HCT116 (cell line): ENCODE measurements around the gene RIT2. TPM values are rescaled to one million over a fixed set of nuclear protein-coding genes. Genes with fewer than 3 reads are reported as not detected.

Experiments
- ATAC-seq: fragments of 200-7000 bp; cut with Tn5 transposase; 2 replicates; pipeline ENCODE4 v1.9.1; 2020; ENCODE audit warnings: mild to moderate bottlenecking, moderate library complexity
- Bru-seq: library from RNA; stranded (reverse); fragments of 400-500 nt; gene quantifications from one replicate; lab custom pipeline; 2021; lab: Mats Ljungman, UMichigan
- BruChase-seq, 2 experiments: library from RNA; stranded (reverse); fragments of 400-500 nt; gene quantifications; one replicate each; lab custom pipeline; 2021; lab: Mats Ljungman, UMichigan
- BruUV-seq: library from RNA; stranded (reverse); fragments of 400-500 nt; replicated peaks from 2 replicates; lab custom pipeline; 2021; lab: Mats Ljungman, UMichigan
- CTCF ChIA-PET: fragments of 300-600 bp; sonication (Branson Sonifier 250); formaldehyde crosslinking; loops from one replicate; lab custom pipeline; 2021; ENCODE audit warnings: antibody characterized with exemption; lab: Charles Lee
- POLR2A ChIA-PET: fragments of 300-600, 350-600 bp; sonication (Branson Sonifier 250); formaldehyde crosslinking; loops from one replicate; lab custom pipeline; 2021; ENCODE audit warnings: antibody characterized with exemption; lab: Charles Lee
- RAD21 ChIA-PET, 2 experiments: fragments of 300-600 bp; sonication (Branson Sonifier 250); formaldehyde crosslinking; loops; one replicate each; lab custom pipeline; 2023; ENCODE audit warnings: low total read pairs in 2 of 2; ENCODE audit not compliant: uncharacterized antibody in 2 of 2, unreplicated experiment in 2 of 2, low non-redundant PET in 1 of 2; lab: Charles Lee
- DNase-seq: peaks from one replicate; pipeline ENCODE4 v3.0.0-alpha.2; 2010; ENCODE audit warnings: low read depth, low spot score
- H2AFZ ChIP-seq: fragments of 200-600 bp; shearing (Covaris generic), sonication (generic); 2 replicates; pipeline ENCODE4 v1.6.1; 2017; ENCODE audit warnings: low read depth, mixed run types, mixed read lengths, antibody characterized with exemption, low read length; ENCODE audit not compliant: poor library complexity, severe bottlenecking
- H3K27ac ChIP-seq: 2 replicates; pipeline ENCODE4 v1.5.1; 2012; ENCODE audit warnings: low read depth, low read length
- H3K27me3 ChIP-seq: fragments of 200-600 bp; sonication (generic); 2 replicates; pipeline ENCODE4 v1.6.1; 2016; ENCODE audit warnings: mixed run types, low read length, mixed read lengths; ENCODE audit not compliant: insufficient read depth
- H3K36me3 ChIP-seq, 2 experiments: fragments of 200-500 bp in 1 of 2; fragments of 200-600 bp in 1 of 2; sonication (Bioruptor generic) in 1 of 2; sonication (generic) in 1 of 2; 2 replicates each; pipeline versions ENCODE4 v1.5.1 to v1.6.1; 2014 to 2016; ENCODE audit warnings: low read length in 2 of 2, inconsistent platforms in 1 of 2, mixed read lengths in 1 of 2, mixed run types in 1 of 2; ENCODE audit not compliant: insufficient read depth in 2 of 2, control insufficient read depth in 1 of 2
- H3K4me1 ChIP-seq, 2 experiments: fragments of 200-600 bp in 1 of 2; sonication (generic) in 1 of 2; 2 replicates each; pipeline versions ENCODE4 v1.5.1 to v1.6.1; 2012 to 2017; ENCODE audit warnings: low read length in 2 of 2, inconsistent platforms in 1 of 2, mild to moderate bottlenecking in 1 of 2, mixed read lengths in 1 of 2, mixed run types in 1 of 2, moderate library complexity in 1 of 2; ENCODE audit not compliant: insufficient read depth in 2 of 2, control insufficient read depth in 1 of 2
- H3K4me2 ChIP-seq: fragments of 200-600 bp; sonication (generic); 2 replicates; pipeline ENCODE4 v1.6.1; 2017; ENCODE audit warnings: mixed run types, low read length, mixed read lengths
- H3K4me3 ChIP-seq, 2 experiments: fragments of 200-600 bp in 1 of 2; sonication (generic) in 1 of 2; replicated peaks in 1 of 2; 2 replicates each; pipeline ENCODE4 v1.5.1; 2011 to 2016; ENCODE audit warnings: low read length in 2 of 2, control low read depth in 1 of 2, low read depth in 1 of 2, mild to moderate bottlenecking in 1 of 2, mixed read lengths in 1 of 2, mixed run types in 1 of 2
- H3K79me2 ChIP-seq: fragments of 200-600 bp; sonication (generic); 2 replicates; pipeline ENCODE4 v1.6.1; 2017; ENCODE audit warnings: mild to moderate bottlenecking, mixed run types, low read length, moderate library complexity, mixed read lengths; ENCODE audit not compliant: insufficient read depth
- H3K9ac ChIP-seq: fragments of 200-600 bp; sonication (generic); 2 replicates; pipeline ENCODE4 v1.6.1; 2016; ENCODE audit warnings: low read length, mixed read lengths
- H3K9me2 ChIP-seq: fragments of 200-600 bp; sonication (generic), shearing (Covaris generic); 2 replicates; pipeline ENCODE4 v1.6.1; 2017; ENCODE audit warnings: mixed run types, mild to moderate bottlenecking, moderate library complexity; ENCODE audit not compliant: insufficient read depth
- H3K9me3 ChIP-seq, 2 experiments: fragments of 200-500 bp in 1 of 2; fragments of 200-600 bp in 1 of 2; sonication (Bioruptor generic) in 1 of 2; sonication (generic) in 1 of 2; 2 replicates each; pipeline ENCODE4 v1.6.1; 2014 to 2017; ENCODE audit warnings: low read length in 2 of 2, mixed read lengths in 2 of 2, inconsistent platforms in 1 of 2, low read depth in 1 of 2, mild to moderate bottlenecking in 1 of 2, mixed run types in 1 of 2, moderate library complexity in 1 of 2; ENCODE audit not compliant: control insufficient read depth in 1 of 2, insufficient read depth in 1 of 2
- H4K20me1 ChIP-seq: fragments of 200-600 bp; sonication (generic), shearing (Covaris generic); 2 replicates; pipeline ENCODE4 v1.6.1; 2017; ENCODE audit warnings: mixed run types, mild to moderate bottlenecking, moderate library complexity; ENCODE audit not compliant: insufficient read depth
- EGR1 ChIP-seq: IDR thresholded peaks from 2 replicates; pipeline ENCODE4 v1.6.1; 2012; ENCODE audit warnings: low read depth
- EZH2 ChIP-seq: fragments of 200-600 bp; sonication (generic); IDR thresholded peaks from 2 replicates; pipeline ENCODE4 v1.6.1; 2017; ENCODE audit warnings: antibody characterized with exemption, mixed run types
- EZH2phosphoT487 ChIP-seq: fragments of 200-600 bp; IDR thresholded peaks from 2 replicates; pipeline ENCODE4 v1.6.1; 2018; ENCODE audit warnings: antibody characterized with exemption, borderline replicate concordance
- FOSL1 ChIP-seq: IDR thresholded peaks from 2 replicates; pipeline ENCODE4 v1.6.1; 2012; ENCODE audit warnings: low read depth
- RAD21 ChIP-seq: IDR thresholded peaks from 2 replicates; pipeline ENCODE4 v1.6.1; 2012; ENCODE audit warnings: low read depth, mild to moderate bottlenecking
- SIN3A ChIP-seq: IDR thresholded peaks from 2 replicates; pipeline ENCODE4 v1.6.1; 2012; ENCODE audit warnings: low read depth
- SP1 ChIP-seq: IDR thresholded peaks from 2 replicates; pipeline ENCODE4 v1.6.1; 2012; ENCODE audit warnings: low read depth
- SRF ChIP-seq: IDR thresholded peaks from 2 replicates; pipeline ENCODE4 v1.6.1; 2012; ENCODE audit warnings: low read depth
- TCF7L2 ChIP-seq: IDR thresholded peaks from 2 replicates; pipeline ENCODE4 v1.7.0; 2011; ENCODE audit warnings: borderline replicate concordance, inconsistent platforms; ENCODE audit not compliant: insufficient read depth, insufficient read length; ENCODE audit errors: extremely low read depth
- YY1 ChIP-seq: IDR thresholded peaks from 2 replicates; pipeline ENCODE4 v1.6.1; 2011; ENCODE audit warnings: low read length, low read depth, moderate library complexity, mild to moderate bottlenecking; ENCODE audit not compliant: insufficient replicate concordance; ENCODE audit errors: extremely low read depth
- ZFX ChIP-seq: fragments of 450-650 bp; IDR thresholded peaks from 2 replicates; pipeline ENCODE4 v1.6.1; 2017
- ZNF274 ChIP-seq: fragments of 200-500 bp; sonication (Bioruptor generic); IDR thresholded peaks from 2 replicates; pipeline ENCODE4 v1.6.1; 2014; ENCODE audit warnings: mild to moderate bottlenecking, low read depth, low read length, inconsistent platforms
- intact Hi-C: fragments of 100-400 bp; cut with micrococcal nuclease; formaldehyde crosslinking; loops from 2 replicates; pipeline ENCODE4 v1.10.0; 2022
- long read RNA-seq: library from polyadenylated mRNA; unstranded; transcript quantifications from one replicate; pipeline ENCODE4 v2.0.0, GENCODE V29; 2021; ENCODE audit not compliant: unreplicated experiment
- polyA plus RNA-seq: library from polyadenylated mRNA; unstranded; fragments of >200 nt; gene quantifications from 2 replicates; pipeline ENCODE4 v1.2.1, GENCODE V29; 2012; ENCODE audit warnings: missing spikeins
- total RNA-seq: library from RNA; stranded (reverse); gene quantifications from one replicate; pipeline ENCODE4 v1.2.1, GENCODE V29; 2021; ENCODE audit not compliant: unreplicated experiment
- TF ChIP-seq, protein P1 (sequence below): IDR thresholded peaks from 2 replicates; pipeline ENCODE4 v1.6.1; 2012
- TF ChIP-seq, protein P2 (sequence below): IDR thresholded peaks from 2 replicates; pipeline ENCODE4 v1.6.1; 2012
- TF ChIP-seq, protein P3 (sequence below): IDR thresholded peaks from 2 replicates; pipeline ENCODE4 v1.6.1; 2012; ENCODE audit warnings: low read depth

Gene RIT2
- not detected for total RNA-seq
- polyA plus RNA-seq = not detected in 2 replicates
- not detected for Bru-seq, nascent RNA
- BruChase-seq, experiment 1, labeled RNA remaining after a 6-hour chase = not detected
- BruChase-seq, experiment 2, labeled RNA remaining after a 2-hour chase = not detected
- long read RNA-seq = 0 reads

- H3K4me1 ChIP-seq = no peaks in the 10 kb centered on the region
- no peak for ATAC-seq
- TF ChIP-seq RAD21 (no peak), ZFX (no peak), TCF7L2 (no peak)
- TF ChIP-seq, all 23 proteins: peak for 0
- Histone ChIP-seq H3K9me2 (no peaks in the 10 kb centered on the region), H3K4me2 (no peak within 1 kb of the TSS), H3K4me3 (no peak within 1 kb of the TSS), H3K9me3 (peaks cover 11 to 20% of the 10 kb centered on the region in 2 experiments; a peak in 2 of 4 replicates), H3K9ac (no peak within 1 kb of the TSS), H4K20me1 (no peaks in the 10 kb centered on the region), H3K27me3 (no peaks in the 10 kb centered on the region), H3K27ac (no peak within 1 kb of the TSS), H3K79me2 (no peaks in the 10 kb centered on the region), H2AFZ (no peak within 1 kb of the TSS), H3K36me3 (no peaks in the 10 kb centered on the region)
- intact Hi-C loops = no loop called here
- ChIA-PET POLR2A (no interaction called here), CTCF (no interaction called here), RAD21 (no interaction called here)
- no TSS peak for BruUV-seq
- DNase-seq = no peak
Observed at GRCh38 chr18:43115076-43115921, at the start of gene RIT2. RIT2 (minus strand) TSS chr18:43115685.

DNA sequence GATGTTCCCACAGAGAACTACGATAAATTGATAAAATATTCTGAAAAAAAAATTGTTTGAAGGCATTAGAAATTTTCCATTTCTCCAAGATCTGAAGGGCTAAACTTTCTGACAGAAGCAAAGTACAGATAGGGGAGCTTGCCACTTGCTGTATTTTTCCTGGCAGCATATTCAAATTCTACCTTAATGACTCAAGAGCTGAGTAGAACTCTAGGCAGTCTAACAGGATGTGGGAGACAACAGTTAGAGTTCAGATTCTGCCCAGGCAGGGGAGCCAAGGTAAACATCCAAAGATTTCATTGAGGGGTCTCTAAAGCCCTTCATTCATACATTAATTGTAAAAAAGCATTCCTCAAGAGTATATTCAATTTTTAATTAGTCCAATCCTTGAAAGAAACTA, 46.0 kb upstream of the RIT2 start:
- ChIA-PET CTCF (no interaction called here), POLR2A (no interaction called here), RAD21 (no interaction called here)
- Histone ChIP-seq H2AFZ (no peak overlapping the region), H3K27ac (no peak overlapping the region), H3K9me3 (peaks cover 9 to 32% of the 10 kb centered on the region in 2 experiments; a peak in 2 of 4 replicates), H3K4me1 (no peaks in the 10 kb centered on the region), H3K9ac (no peak overlapping the region), H3K9me2 (no peaks in the 10 kb centered on the region), H3K4me3 (no peak overlapping the region), H3K36me3 (no peaks in the 10 kb centered on the region), H3K27me3 (no peaks in the 10 kb centered on the region), H3K79me2 (no peaks in the 10 kb centered on the region), H3K4me2 (no peak overlapping the region), H4K20me1 (no peaks in the 10 kb centered on the region)
- no TSS peak for BruUV-seq
- TF ChIP-seq ZFX (no peak), EGR1 (no peak), FOSL1 (no peak), RAD21 (no peak), EZH2 (no peak), EZH2phosphoT487 (no peak), SRF (no peak), ZNF274 (no peak), SIN3A (no peak), SP1 (no peak), YY1 (no peak)
- TF ChIP-seq, protein P1, sequence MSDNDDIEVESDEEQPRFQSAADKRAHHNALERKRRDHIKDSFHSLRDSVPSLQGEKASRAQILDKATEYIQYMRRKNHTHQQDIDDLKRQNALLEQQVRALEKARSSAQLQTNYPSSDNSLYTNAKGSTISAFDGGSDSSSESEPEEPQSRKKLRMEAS = no peak
- TF ChIP-seq, protein P2, sequence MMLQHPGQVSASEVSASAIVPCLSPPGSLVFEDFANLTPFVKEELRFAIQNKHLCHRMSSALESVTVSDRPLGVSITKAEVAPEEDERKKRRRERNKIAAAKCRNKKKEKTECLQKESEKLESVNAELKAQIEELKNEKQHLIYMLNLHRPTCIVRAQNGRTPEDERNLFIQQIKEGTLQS = no peak
- TF ChIP-seq, protein P3, sequence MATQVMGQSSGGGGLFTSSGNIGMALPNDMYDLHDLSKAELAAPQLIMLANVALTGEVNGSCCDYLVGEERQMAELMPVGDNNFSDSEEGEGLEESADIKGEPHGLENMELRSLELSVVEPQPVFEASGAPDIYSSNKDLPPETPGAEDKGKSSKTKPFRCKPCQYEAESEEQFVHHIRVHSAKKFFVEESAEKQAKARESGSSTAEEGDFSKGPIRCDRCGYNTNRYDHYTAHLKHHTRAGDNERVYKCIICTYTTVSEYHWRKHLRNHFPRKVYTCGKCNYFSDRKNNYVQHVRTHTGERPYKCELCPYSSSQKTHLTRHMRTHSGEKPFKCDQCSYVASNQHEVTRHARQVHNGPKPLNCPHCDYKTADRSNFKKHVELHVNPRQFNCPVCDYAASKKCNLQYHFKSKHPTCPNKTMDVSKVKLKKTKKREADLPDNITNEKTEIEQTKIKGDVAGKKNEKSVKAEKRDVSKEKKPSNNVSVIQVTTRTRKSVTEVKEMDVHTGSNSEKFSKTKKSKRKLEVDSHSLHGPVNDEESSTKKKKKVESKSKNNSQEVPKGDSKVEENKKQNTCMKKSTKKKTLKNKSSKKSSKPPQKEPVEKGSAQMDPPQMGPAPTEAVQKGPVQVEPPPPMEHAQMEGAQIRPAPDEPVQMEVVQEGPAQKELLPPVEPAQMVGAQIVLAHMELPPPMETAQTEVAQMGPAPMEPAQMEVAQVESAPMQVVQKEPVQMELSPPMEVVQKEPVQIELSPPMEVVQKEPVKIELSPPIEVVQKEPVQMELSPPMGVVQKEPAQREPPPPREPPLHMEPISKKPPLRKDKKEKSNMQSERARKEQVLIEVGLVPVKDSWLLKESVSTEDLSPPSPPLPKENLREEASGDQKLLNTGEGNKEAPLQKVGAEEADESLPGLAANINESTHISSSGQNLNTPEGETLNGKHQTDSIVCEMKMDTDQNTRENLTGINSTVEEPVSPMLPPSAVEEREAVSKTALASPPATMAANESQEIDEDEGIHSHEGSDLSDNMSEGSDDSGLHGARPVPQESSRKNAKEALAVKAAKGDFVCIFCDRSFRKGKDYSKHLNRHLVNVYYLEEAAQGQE = no peak
- DNase-seq (no peak), ATAC-seq (no peak)
- intact Hi-C loops = no loop called here
